EH (cell line): ENCODE measurements around the gene PLCH1.
A peak's percentile ranks its signal among the peaks of the same experiment; 100 is the strongest.

ENCODE experiments used
- DNase-seq: peaks from one replicate; pipeline ENCODE4 v3.0.0-alpha.2; 2015; ENCODE audit warnings: low read depth

The PLCH1 gene

GRCh38 chr3:155744626-155745324 lies at the start of gene PLCH1:
TSS of gene PLCH1 (minus strand) at chr3:155745071. CDS start at chr3:155704224, 40,847 bp downstream.
- peak; percentile 54 for DNase-seq

GRCh38 chr3:155792532-155792931 lies 47.7 kb upstream of the PLCH1 start:
- DNase-seq, result no peak

GRCh38 chr3:155791190-155791589 lies 46.3 kb upstream of the PLCH1 start:
- peak; percentile 16 for DNase-seq

- DNase-seq, result no peak
These were observed 45.5 kb upstream of the PLCH1 start for GRCh38 chr3:155790272-155790925.

- no peak for DNase-seq
These were observed 40.9 kb upstream of the PLCH1 start for GRCh38 chr3:155785662-155786295.

GRCh38 chr3:155782390-155782953 lies 37.6 kb upstream of the PLCH1 start:
- DNase-seq, result no peak

GRCh38 chr3:155780291-155780690 lies 35.4 kb upstream of the PLCH1 start:
- DNase-seq, result no peak

- DNase-seq, result peak; percentile 39
These were observed 33.6 kb upstream of the PLCH1 start for GRCh38 chr3:155778462-155778861.

GRCh38 chr3:155772801-155773200 lies 27.9 kb upstream of the PLCH1 start:
- no peak for DNase-seq

GRCh38 chr3:155771126-155771525 lies 26.3 kb upstream of the PLCH1 start:
- DNase-seq, result no peak

- DNase-seq, result peak; percentile 7
These were observed 21.3 kb upstream of the PLCH1 start for GRCh38 chr3:155766206-155766605.

- DNase-seq, result no peak
These were observed 19.1 kb upstream of the PLCH1 start for GRCh38 chr3:155763870-155764463.

GRCh38 chr3:155760653-155761052 lies 15.8 kb upstream of the PLCH1 start:
- no peak for DNase-seq

- no peak for DNase-seq
These were observed 12.7 kb upstream of the PLCH1 start for GRCh38 chr3:155757577-155757976.

- peak; percentile 41 for DNase-seq
These were observed 8.3 kb upstream of the PLCH1 start for GRCh38 chr3:155753038-155753639.

- peak; percentile 23 for DNase-seq
These were observed 3.9 kb upstream of the PLCH1 start for GRCh38 chr3:155748611-155749365.

GRCh38 chr3:155747946-155748290 lies 3.0 kb upstream of the PLCH1 start:
- DNase-seq, result no peak

GRCh38 chr3:155747286-155747945 lies 2.5 kb upstream of the PLCH1 start:
- DNase-seq, result no peak

GRCh38 chr3:155746703-155747102 lies 1.8 kb upstream of the PLCH1 start:
- no peak for DNase-seq

GRCh38 chr3:155745795-155746550 lies 1.1 kb upstream of the PLCH1 start:
- DNase-seq, result no peak
